DND-41 (cell line): ENCODE measurements around the gene HOATZ.

ENCODE experiments used
- ATAC-seq: fragments of 200-7000 bp; cut with Tn5 transposase; 3 replicates; pipeline ENCODE4 v1.9.1; 2021; ENCODE audit warnings: low read depth; ENCODE audit not compliant: insufficient read depth
- DNase-seq: peaks from one replicate; pipeline ENCODE4 v3.0.0-alpha.2; 2020
- H2AFZ ChIP-seq: 2 replicates; pipeline ENCODE4 v1.6.0; 2012; ENCODE audit warnings: low read depth, low read length
- H3K27ac ChIP-seq: 2 replicates; pipeline ENCODE4 v1.5.1; 2012; ENCODE audit warnings: low read length, inconsistent platforms
- H3K27me3 ChIP-seq: fragments of 200-600 bp; sonication (generic); 2 replicates; pipeline ENCODE4 v1.6.0; 2012; ENCODE audit warnings: low read length, mild to moderate bottlenecking, inconsistent platforms; ENCODE audit not compliant: insufficient read depth, poor library complexity
- H3K36me3 ChIP-seq: 2 replicates; pipeline ENCODE4 v1.5.1; 2012; ENCODE audit warnings: low read length, inconsistent platforms; ENCODE audit not compliant: insufficient read depth
- H3K4me1 ChIP-seq: 2 replicates; pipeline ENCODE4 v1.5.1; 2012; ENCODE audit warnings: mild to moderate bottlenecking, low read length; ENCODE audit not compliant: insufficient read depth
- H3K4me2 ChIP-seq: 2 replicates; pipeline ENCODE4 v1.6.0; 2012; ENCODE audit warnings: mild to moderate bottlenecking, moderate library complexity, low read length, inconsistent platforms; ENCODE audit not compliant: insufficient read depth
- H3K4me3 ChIP-seq, 2 experiments: fragments of 200-600 bp in 1 of 2; shearing (Covaris generic) in 1 of 2; 2 replicates each; pipeline ENCODE4 v1.5.1; 2012 to 2016; ENCODE audit warnings: inconsistent platforms in 2 of 2, low read length in 2 of 2, mild to moderate bottlenecking in 2 of 2, low read depth in 1 of 2, moderate library complexity in 1 of 2
- H3K79me2 ChIP-seq: 2 replicates; pipeline ENCODE4 v1.6.0; 2012; ENCODE audit warnings: low read length, inconsistent platforms; ENCODE audit not compliant: insufficient read depth
- H3K9ac ChIP-seq: 2 replicates; pipeline ENCODE4 v1.6.0; 2012; ENCODE audit warnings: low read depth, mild to moderate bottlenecking, inconsistent platforms, low read length, moderate library complexity
- H3K9me3 ChIP-seq: 2 replicates; pipeline ENCODE4 v1.5.1; 2012; ENCODE audit warnings: low read length, moderate library complexity, mild to moderate bottlenecking, inconsistent platforms; ENCODE audit not compliant: insufficient read depth, severe bottlenecking
- H4K20me1 ChIP-seq: 2 replicates; pipeline ENCODE4 v1.6.0; 2012; ENCODE audit warnings: low read length; ENCODE audit not compliant: insufficient read depth
- CTCF ChIP-seq: IDR thresholded peaks from 2 replicates; pipeline ENCODE4 v1.5.1; 2012; ENCODE audit warnings: borderline replicate concordance, low read length, moderate library complexity, mild to moderate bottlenecking; ENCODE audit not compliant: poor library complexity, severe bottlenecking; ENCODE audit errors: extremely low read depth
- EZH2 ChIP-seq: IDR thresholded peaks from 3 replicates; pipeline ENCODE4 v1.6.1; 2012; ENCODE audit warnings: borderline replicate concordance, low read depth, mild to moderate bottlenecking, moderate library complexity, low read length, inconsistent platforms; ENCODE audit not compliant: severe bottlenecking

The HOATZ gene

GRCh38 chr11:111512296-111513239 is 2.0 kb upstream of the HOATZ start, which contains the start of gene BTG4:
TSS of gene BTG4 (minus strand) at chr11:111512386. CDS start at chr11:111498776, 13,610 bp downstream.
- no peak within 1 kb of the TSS for H3K4me2 ChIP-seq
- H3K79me2 ChIP-seq: no peaks in the 10 kb centered on the region
- no peak within 1 kb of the TSS for H3K27ac ChIP-seq
- no peak within 1 kb of the TSS for H3K4me3 ChIP-seq
- H3K27me3 ChIP-seq: no peaks in the 10 kb centered on the region
- H3K9ac ChIP-seq: no peak within 1 kb of the TSS
- no peaks in the 10 kb centered on the region for H3K4me1 ChIP-seq
- no peak for DNase-seq
- no peak for ATAC-seq
- no peak within 1 kb of the TSS for H2AFZ ChIP-seq
- H3K9me3 ChIP-seq: no peaks in the 10 kb centered on the region
- H3K36me3 ChIP-seq: no peaks in the 10 kb centered on the region
- H4K20me1 ChIP-seq: no peaks in the 10 kb centered on the region
- no peak for TF ChIP-seq EZH2
- no peak for TF ChIP-seq CTCF

- Histone ChIP-seq H3K4me2 (no peak overlapping the region), H3K4me1 (no peaks in the 10 kb centered on the region), H3K4me3 (no peak overlapping the region), H3K27me3 (peaks cover 3% of the 10 kb centered on the region), H3K36me3 (no peaks in the 10 kb centered on the region), H3K9ac (no peak overlapping the region), H3K79me2 (no peaks in the 10 kb centered on the region), H2AFZ (no peak overlapping the region), H3K27ac (no peak overlapping the region), H3K9me3 (no peaks in the 10 kb centered on the region), H4K20me1 (no peaks in the 10 kb centered on the region)
- TF ChIP-seq EZH2: no peak
- no peak for TF ChIP-seq CTCF
- DNase-seq (no peak), ATAC-seq (no peak)
These were observed 1.4 kb upstream of the HOATZ start for GRCh38 chr11:111513240-111513605.

- DNase-seq (no peak), ATAC-seq (no peak)
- no peak overlapping the region for H3K27ac ChIP-seq
- H3K9me3 ChIP-seq: no peaks in the 10 kb centered on the region
- H3K9ac ChIP-seq: no peak overlapping the region
- no peak overlapping the region for H2AFZ ChIP-seq
- no peaks in the 10 kb centered on the region for H3K36me3 ChIP-seq
- peaks cover 3% of the 10 kb centered on the region for H3K27me3 ChIP-seq
- no peaks in the 10 kb centered on the region for H4K20me1 ChIP-seq
- no peaks in the 10 kb centered on the region for H3K79me2 ChIP-seq
- no peak overlapping the region for H3K4me2 ChIP-seq
- H3K4me3 ChIP-seq: no peak overlapping the region
- TF ChIP-seq EZH2 (no peak), CTCF (no peak)
- H3K4me1 ChIP-seq: no peaks in the 10 kb centered on the region
These were observed 1.0 kb downstream of the HOATZ start for GRCh38 chr11:111515591-111515990.
